Measurements from ENCODE around the gene DOHH.
"Not testable (repeated sequence)": the region's sequence is repeated elsewhere in the genome, so short reads cannot be mapped to it uniquely, and the experiment has no call there.

Gene DOHH

GRCh38 chr19:3448616-3449334, 51.7 kb downstream of the DOHH start:
- H3K27me3 ChIP-seq (ENCODE audit: insufficient read depth, low read length), result peaks cover 7% of the 10 kb centered on the region; the same call in 1 of the 2 replicates
- no peaks in the 10 kb centered on the region for H3K36me3 ChIP-seq (ENCODE audit: insufficient read depth, low read depth, low read length)
- H3K9me3 ChIP-seq (ENCODE audit: insufficient read depth, low read depth, low read length), result no peaks in the 10 kb centered on the region
- H3K9ac ChIP-seq (ENCODE audit: low read depth, low read length), result no peak overlapping the region
- peaks cover 6% of the 10 kb centered on the region; the same call in 1 of the 2 replicates for H3K4me1 ChIP-seq (ENCODE audit: insufficient read depth, low read length)
- H3K27ac ChIP-seq (ENCODE audit: low read length), result no peak overlapping the region
- H3K4me3 ChIP-seq (ENCODE audit: low read length), result no peak overlapping the region

- not testable (repeated sequence) for H3K36me3 ChIP-seq (ENCODE audit: insufficient read depth, low read depth, low read length); H3K4me3 ChIP-seq (ENCODE audit: low read length); H3K9ac ChIP-seq (ENCODE audit: low read depth, low read length); H3K27ac ChIP-seq (ENCODE audit: low read length); H3K9me3 ChIP-seq (ENCODE audit: insufficient read depth, low read depth, low read length); H3K4me1 ChIP-seq (ENCODE audit: insufficient read depth, low read length); H3K27me3 ChIP-seq (ENCODE audit: insufficient read depth, low read length)
Observed at GRCh38 chr19:3446657-3447056, 53.8 kb downstream of the DOHH start.

GRCh38 chr19:3444695-3445234, 55.7 kb downstream of the DOHH start:
- Histone ChIP-seq H3K36me3 (ENCODE audit: insufficient read depth, low read depth, low read length) (no peaks in the 10 kb centered on the region), H3K9ac (ENCODE audit: low read depth, low read length) (no peak overlapping the region), H3K27ac (ENCODE audit: low read length) (no peak overlapping the region), H3K27me3 (ENCODE audit: insufficient read depth, low read length) (peaks cover 7% of the 10 kb centered on the region; the same call in 1 of the 2 replicates), H3K4me3 (ENCODE audit: low read length) (peak overlapping the region; percentile 48; the same call in 1 of the 2 replicates), H3K4me1 (ENCODE audit: insufficient read depth, low read length) (peaks cover 6% of the 10 kb centered on the region; the same call in 1 of the 2 replicates), H3K9me3 (ENCODE audit: insufficient read depth, low read depth, low read length) (no peaks in the 10 kb centered on the region)

- H3K36me3 ChIP-seq (ENCODE audit: insufficient read depth, low read depth, low read length), result no peaks in the 10 kb centered on the region
Observed at GRCh38 chr19:3443840-3444694, 56.4 kb downstream of the DOHH start.

GRCh38 chr19:3442487-3443071, 57.9 kb downstream of the DOHH start:
- Histone ChIP-seq H3K4me3 (ENCODE audit: low read length) (no peak overlapping the region), H3K27me3 (ENCODE audit: insufficient read depth, low read length) (peaks cover 7% of the 10 kb centered on the region; the same call in 1 of the 2 replicates), H3K9ac (ENCODE audit: low read depth, low read length) (no peak overlapping the region), H3K36me3 (ENCODE audit: insufficient read depth, low read depth, low read length) (no peaks in the 10 kb centered on the region), H3K9me3 (ENCODE audit: insufficient read depth, low read depth, low read length) (no peaks in the 10 kb centered on the region), H3K27ac (ENCODE audit: low read length) (no peak overlapping the region), H3K4me1 (ENCODE audit: insufficient read depth, low read length) (peaks cover 6% of the 10 kb centered on the region; the same call in 1 of the 2 replicates)

More at GRCh38 chr19:3443840-3444694, 56.4 kb downstream of the DOHH start:
- H3K9ac ChIP-seq (ENCODE audit: low read depth, low read length), result peak overlapping the region; percentile 46; the same call in 1 of the 2 replicates
- no peaks in the 10 kb centered on the region for H3K9me3 ChIP-seq (ENCODE audit: insufficient read depth, low read depth, low read length)
- peaks cover 7% of the 10 kb centered on the region; the same call in 1 of the 2 replicates for H3K27me3 ChIP-seq (ENCODE audit: insufficient read depth, low read length)
- peak overlapping the region; percentile 48; the same call in 1 of the 2 replicates for H3K4me3 ChIP-seq (ENCODE audit: low read length)
- no peak overlapping the region for H3K27ac ChIP-seq (ENCODE audit: low read length)
- H3K4me1 ChIP-seq (ENCODE audit: insufficient read depth, low read length), result peaks cover 6% of the 10 kb centered on the region; the same call in 1 of the 2 replicates

- Histone ChIP-seq H3K9me3 (ENCODE audit: insufficient read depth, low read depth, low read length) (no peaks in the 10 kb centered on the region), H3K27me3 (ENCODE audit: insufficient read depth, low read length) (peaks cover 7% of the 10 kb centered on the region; the same call in 1 of the 2 replicates), H3K36me3 (ENCODE audit: insufficient read depth, low read depth, low read length) (no peaks in the 10 kb centered on the region), H3K4me1 (ENCODE audit: insufficient read depth, low read length) (peaks cover 6% of the 10 kb centered on the region; the same call in 1 of the 2 replicates), H3K27ac (ENCODE audit: low read length) (no peak overlapping the region), H3K4me3 (ENCODE audit: low read length) (no peak overlapping the region), H3K9ac (ENCODE audit: low read depth, low read length) (no peak overlapping the region)
Observed at GRCh38 chr19:3441986-3442329, 58.5 kb downstream of the DOHH start.

- H3K36me3 ChIP-seq (ENCODE audit: insufficient read depth, low read depth, low read length), result no peaks in the 10 kb centered on the region
- no peak overlapping the region for H3K27ac ChIP-seq (ENCODE audit: low read length)
- no peaks in the 10 kb centered on the region for H3K9me3 ChIP-seq (ENCODE audit: insufficient read depth, low read depth, low read length)
- peaks cover 7% of the 10 kb centered on the region; the same call in 1 of the 2 replicates for H3K27me3 ChIP-seq (ENCODE audit: insufficient read depth, low read length)
- H3K4me3 ChIP-seq (ENCODE audit: low read length), result no peak overlapping the region
- H3K4me1 ChIP-seq (ENCODE audit: insufficient read depth, low read length), result peaks cover 6% of the 10 kb centered on the region; the same call in 1 of the 2 replicates
- H3K9ac ChIP-seq (ENCODE audit: low read depth, low read length), result no peak overlapping the region
Observed at GRCh38 chr19:3441089-3441985, 59.1 kb downstream of the DOHH start.
